ENCODE data around the gene DENND4B.

DNA sequence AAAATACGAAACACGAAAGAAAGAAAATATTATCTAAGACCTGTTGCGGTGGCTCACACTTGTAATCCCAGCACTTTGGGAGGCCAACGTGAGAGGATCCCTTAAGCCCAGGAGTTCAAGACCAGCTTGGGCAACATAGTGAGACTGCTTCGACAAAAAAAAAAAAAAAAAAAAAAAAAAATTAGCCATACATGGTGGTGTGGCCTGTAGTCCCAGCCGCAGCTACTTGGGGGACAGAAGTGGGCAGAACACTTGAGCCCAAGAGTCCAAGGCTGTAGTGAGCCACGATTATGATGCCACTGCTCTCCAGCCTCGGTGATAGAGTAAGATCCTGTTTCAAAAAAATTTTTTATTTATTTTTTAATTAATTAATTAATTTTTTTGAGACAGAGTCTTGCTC is 41.1 kb upstream of the DENND4B start:
- TF ChIP-seq POLR2A (IDR thresholded peaks at IDR 0.05) = no peak
- TF ChIP-seq POLR2AphosphoS5 (IDR thresholded peaks at IDR 0.05) = no peak
